Panc1 (cell line): ENCODE results near the gene MTHFD1.

Experiments used
- CTCF ChIP-seq: fragments of 450-650 bp; IDR thresholded peaks from 2 replicates; pipeline ENCODE4 v1.5.1; 2017; ENCODE audit warnings: mild to moderate bottlenecking
- POLR2AphosphoS5 ChIP-seq: IDR thresholded peaks from 2 replicates; pipeline ENCODE4 v1.6.1; 2012; ENCODE audit warnings: mild to moderate bottlenecking, low read depth, low read length, moderate library complexity
- REST ChIP-seq, 2 experiments: IDR thresholded peaks; 2 replicates each; pipeline ENCODE4 v1.6.1; 2011 to 2012; ENCODE audit warnings: low read depth in 2 of 2, control low read depth in 1 of 2, low read length in 1 of 2, mild to moderate bottlenecking in 1 of 2, moderate library complexity in 1 of 2; ENCODE audit not compliant: insufficient read depth in 1 of 2
- SIN3A ChIP-seq: IDR thresholded peaks from 2 replicates; pipeline ENCODE4 v1.6.1; 2012; ENCODE audit warnings: low read depth, mild to moderate bottlenecking, low read length, moderate library complexity, borderline replicate concordance; ENCODE audit not compliant: insufficient read depth
- TCF7L2 ChIP-seq: IDR thresholded peaks from 2 replicates; pipeline ENCODE4 v1.6.1; 2011; ENCODE audit warnings: mild to moderate bottlenecking, low read depth, low read length, inconsistent platforms

GRCh38 chr14:64509036-64509435 is 120.9 kb downstream of the MTHFD1 start:
- TF ChIP-seq CTCF (no peak), POLR2AphosphoS5 (no peak), REST (IDR thresholded peaks at IDR 0.05; ENCODE audit: insufficient read depth in 1 of 2, low read depth in 2 of 2, low read length in 1 of 2) (no peak), SIN3A (no peak), TCF7L2 (no peak)
